ENCODE results near the gene WDR88. TPM values are rescaled to one million over a fixed set of nuclear protein-coding genes. Genes with fewer than 3 reads are reported as not detected.

The WDR88 gene
- total and polyA plus RNA-seq, 2 of the 4 experiments (the other 2 are of a cell fraction), result not detected

DNA sequence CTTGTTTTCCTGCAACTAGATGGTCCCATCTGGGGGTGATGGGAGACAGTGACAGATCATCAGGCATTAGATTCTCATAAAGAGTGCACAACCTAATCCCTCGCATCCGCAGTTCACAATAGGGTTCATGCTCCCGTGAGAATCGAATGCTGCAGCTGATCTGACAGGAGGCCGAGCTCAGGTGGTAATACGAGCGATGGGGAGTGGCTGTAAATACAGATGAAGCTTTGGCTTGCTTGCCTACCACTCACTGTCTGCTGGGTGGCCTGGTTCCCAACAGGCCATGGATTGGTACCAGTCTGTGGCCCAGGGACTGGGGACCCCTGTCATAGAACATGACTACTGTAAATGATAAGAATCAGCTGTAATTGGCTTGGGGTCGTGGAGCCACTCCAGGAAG is 28.0 kb downstream of the WDR88 start:
- BruUV-seq (replicated peaks), result no TSS peak
- dilution Hi-C loops (cut with HindIII; ENCODE audit: low sequenced_read_pairs, unreplicated experiment), result no loop called here

More for the DNA sequence above, 28.0 kb downstream of the WDR88 start:
- Histone ChIP-seq H4K20me1 (ENCODE audit: insufficient read depth, low read length) (no peaks in the 10 kb centered on the region), H3K56ac (ENCODE audit: extremely low read depth, insufficient read depth, low read length) (no peak overlapping the region), H3K36me3 (ENCODE audit: control insufficient read depth, insufficient read depth, low read length) (no peaks in the 10 kb centered on the region), H4K91ac (ENCODE audit: insufficient read depth, low read depth, low read length) (no peak overlapping the region), H2AFZ (replicated peaks; ENCODE audit: low read length, poor library complexity) (no peak overlapping the region), H3K23ac (ENCODE audit: low read depth, low read length) (no peak overlapping the region), H4K5ac (ENCODE audit: low read depth, low read length) (no peak overlapping the region), H2BK120ac (ENCODE audit: low read depth, low read length) (no peak overlapping the region), H3K14ac (replicated peaks; ENCODE audit: low read depth, low read length) (no peak overlapping the region), H3K4me1 (ENCODE audit: control insufficient read depth, insufficient read depth, low read length) (peaks cover 3% of the 10 kb centered on the region), H2AK9ac (replicated peaks; ENCODE audit: low read depth, low read length, poor library complexity) (no peak overlapping the region), H3K9me3 (ENCODE audit: control insufficient read depth, insufficient read depth, low read length) (no peaks in the 10 kb centered on the region), H3K4ac (ENCODE audit: low read depth, low read length) (no peak overlapping the region), H2AK5ac (ENCODE audit: low read depth, low read length) (no peak overlapping the region), H2BK5ac (ENCODE audit: low read depth, low read length, poor library complexity, severe bottlenecking) (no peak overlapping the region), H3K4me3 (ENCODE audit: insufficient read depth, low read depth, low read length) (no peak overlapping the region), H2BK15ac (ENCODE audit: low read depth, low read length) (no peak overlapping the region), H3K9ac (ENCODE audit: low read depth, low read length) (no peak overlapping the region), H2BK20ac (ENCODE audit: low read depth, low read length) (no peak overlapping the region), H4K8ac (ENCODE audit: low read depth in 2 of 2, low read length in 2 of 2) (no peak overlapping the region), H3K18ac (ENCODE audit: low read depth, low read length) (no peak overlapping the region), H3K27ac (ENCODE audit: insufficient read depth, low read length) (no peak overlapping the region), H3K4me2 (ENCODE audit: low read depth, low read length) (no peak overlapping the region), H3K79me1 (ENCODE audit: low read depth in 1 of 2, low read length in 2 of 2) (no peaks in the 10 kb centered on the region), H3K9me1 (ENCODE audit: insufficient read depth, low read length) (no peaks in the 10 kb centered on the region), H3K27me3 (ENCODE audit: control insufficient read depth, insufficient read depth, low read length) (no peaks in the 10 kb centered on the region)
- ATAC-seq (ENCODE audit: low read depth), result no peak
- no peak for DNase-seq
- TF ChIP-seq CEBPB (IDR thresholded peaks at IDR 0.05; ENCODE audit: low read depth, low read length) (no peak), POLR2A (IDR thresholded peaks at IDR 0.05; ENCODE audit: low read depth, low read length) (no peak), RAD21 (IDR thresholded peaks at IDR 0.05; ENCODE audit: low read length) (no peak), CHD1 (IDR thresholded peaks at IDR 0.05; ENCODE audit: low read depth, low read length) (no peak), NFE2L2 (IDR thresholded peaks at IDR 0.05; ENCODE audit: low read depth, low read length) (no peak), FOS (IDR thresholded peaks at IDR 0.05; ENCODE audit: low read depth, low read length) (no peak), MAFK (IDR thresholded peaks at IDR 0.05; ENCODE audit: low read depth, low read length) (no peak), MXI1 (IDR thresholded peaks at IDR 0.05; ENCODE audit: borderline replicate concordance, low read depth, low read length) (no peak), RCOR1 (IDR thresholded peaks at IDR 0.05; ENCODE audit: insufficient replicate concordance, low read length) (no peak), RFX5 (IDR thresholded peaks at IDR 0.05; ENCODE audit: low read depth, low read length) (no peak), BHLHE40 (IDR thresholded peaks at IDR 0.05; ENCODE audit: low read depth, low read length) (no peak), SMC3 (IDR thresholded peaks at IDR 0.05; ENCODE audit: low read depth, low read length) (no peak), MAZ (IDR thresholded peaks at IDR 0.05; ENCODE audit: borderline replicate concordance, low read depth, low read length) (no peak)
- TF ChIP-seq, protein P1, sequence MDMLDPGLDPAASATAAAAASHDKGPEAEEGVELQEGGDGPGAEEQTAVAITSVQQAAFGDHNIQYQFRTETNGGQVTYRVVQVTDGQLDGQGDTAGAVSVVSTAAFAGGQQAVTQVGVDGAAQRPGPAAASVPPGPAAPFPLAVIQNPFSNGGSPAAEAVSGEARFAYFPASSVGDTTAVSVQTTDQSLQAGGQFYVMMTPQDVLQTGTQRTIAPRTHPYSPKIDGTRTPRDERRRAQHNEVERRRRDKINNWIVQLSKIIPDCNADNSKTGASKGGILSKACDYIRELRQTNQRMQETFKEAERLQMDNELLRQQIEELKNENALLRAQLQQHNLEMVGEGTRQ (IDR thresholded peaks at IDR 0.05; ENCODE audit: low read depth, low read length), result no peak
- TF ChIP-seq, protein P2, sequence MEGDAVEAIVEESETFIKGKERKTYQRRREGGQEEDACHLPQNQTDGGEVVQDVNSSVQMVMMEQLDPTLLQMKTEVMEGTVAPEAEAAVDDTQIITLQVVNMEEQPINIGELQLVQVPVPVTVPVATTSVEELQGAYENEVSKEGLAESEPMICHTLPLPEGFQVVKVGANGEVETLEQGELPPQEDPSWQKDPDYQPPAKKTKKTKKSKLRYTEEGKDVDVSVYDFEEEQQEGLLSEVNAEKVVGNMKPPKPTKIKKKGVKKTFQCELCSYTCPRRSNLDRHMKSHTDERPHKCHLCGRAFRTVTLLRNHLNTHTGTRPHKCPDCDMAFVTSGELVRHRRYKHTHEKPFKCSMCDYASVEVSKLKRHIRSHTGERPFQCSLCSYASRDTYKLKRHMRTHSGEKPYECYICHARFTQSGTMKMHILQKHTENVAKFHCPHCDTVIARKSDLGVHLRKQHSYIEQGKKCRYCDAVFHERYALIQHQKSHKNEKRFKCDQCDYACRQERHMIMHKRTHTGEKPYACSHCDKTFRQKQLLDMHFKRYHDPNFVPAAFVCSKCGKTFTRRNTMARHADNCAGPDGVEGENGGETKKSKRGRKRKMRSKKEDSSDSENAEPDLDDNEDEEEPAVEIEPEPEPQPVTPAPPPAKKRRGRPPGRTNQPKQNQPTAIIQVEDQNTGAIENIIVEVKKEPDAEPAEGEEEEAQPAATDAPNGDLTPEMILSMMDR (conservative IDR thresholded peaks at IDR 0.05; ENCODE audit: low read depth, low read length), result no peak
- TF ChIP-seq, protein P3, sequence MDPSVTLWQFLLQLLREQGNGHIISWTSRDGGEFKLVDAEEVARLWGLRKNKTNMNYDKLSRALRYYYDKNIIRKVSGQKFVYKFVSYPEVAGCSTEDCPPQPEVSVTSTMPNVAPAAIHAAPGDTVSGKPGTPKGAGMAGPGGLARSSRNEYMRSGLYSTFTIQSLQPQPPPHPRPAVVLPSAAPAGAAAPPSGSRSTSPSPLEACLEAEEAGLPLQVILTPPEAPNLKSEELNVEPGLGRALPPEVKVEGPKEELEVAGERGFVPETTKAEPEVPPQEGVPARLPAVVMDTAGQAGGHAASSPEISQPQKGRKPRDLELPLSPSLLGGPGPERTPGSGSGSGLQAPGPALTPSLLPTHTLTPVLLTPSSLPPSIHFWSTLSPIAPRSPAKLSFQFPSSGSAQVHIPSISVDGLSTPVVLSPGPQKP (IDR thresholded peaks at IDR 0.05; ENCODE audit: borderline replicate concordance, low read depth, low read length), result no peak
- intact Hi-C loops (cut with micrococcal nuclease) (no loop called here), in situ Hi-C loops (cut with MboI; ENCODE audit: low sequenced_read_pairs) (no loop called here)
- POLR2A ChIA-PET (ENCODE audit: unreplicated experiment), result no interaction called here
- WGBS, 2 experiments (ENCODE audit: extremely low coverage in 2 of 2, insufficient read length in 1 of 2), result no CpG with 5 or more reads among the region's 8 CpGs
- CTCF ChIA-PET, result interaction anchor here (1.6 kb wide), 1 partner anchor 24 kb away, joined by 4 read pairs; no protein-coding TSS in a partner anchor

Data from IMR-90 (cell line).